ENCODE data around the gene RHO. TPM values are rescaled to one million over a fixed set of nuclear protein-coding genes. Genes with fewer than 3 reads are reported as not detected.

Gene RHO
- total and polyA plus RNA-seq, 10 of the 15 experiments (the other 5 are each of a cell fraction or from before 2014, with no cell fraction given) = not detected

DNA sequence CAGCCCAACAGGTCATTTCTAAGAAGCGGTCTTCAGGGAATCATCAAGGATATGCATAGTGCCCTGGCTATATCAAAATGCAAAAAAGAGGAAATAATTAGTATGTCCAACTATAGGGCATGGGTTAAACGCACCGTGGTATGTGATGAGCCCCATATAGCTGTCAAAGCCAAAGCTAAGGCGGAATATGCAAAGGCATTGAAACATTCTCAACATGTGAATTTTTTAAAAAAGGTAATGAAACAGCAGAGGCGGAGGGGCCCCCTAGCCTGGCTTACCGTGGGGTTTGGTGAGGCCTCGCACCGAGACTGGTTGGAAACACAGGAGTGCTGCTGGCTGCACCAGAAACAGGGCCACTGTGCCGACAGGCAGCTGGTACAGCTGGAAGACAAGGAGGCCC lies 54.9 kb downstream of the RHO start:
- ATAC-seq = no peak
- ChIA-PET CTCF (no interaction called here), RAD21 (ENCODE audit: unreplicated experiment) (no interaction called here), POLR2A (no interaction called here), SMC1A (ENCODE audit: uncharacterized antibody, unreplicated experiment) (no interaction called here)
- intact Hi-C loops (cut with micrococcal nuclease; ENCODE audit: unreplicated experiment) (no loop called here), in situ Hi-C loops (cut with MboI) (no loop called here)
- no peak overlapping the region for H2AFZ ChIP-seq (ENCODE audit: control insufficient read depth, low read depth, low read length)
- no peaks in the 10 kb centered on the region for H3K79me2 ChIP-seq (ENCODE audit: control insufficient read depth, insufficient read depth, low read length)
- H3K27me3 ChIP-seq (replicated peaks in 1 of 2; ENCODE audit: control insufficient read depth in 2 of 2, insufficient read depth in 2 of 2, low read length in 1 of 2) = no peaks in the 10 kb centered on the region
- H3K4me2 ChIP-seq (ENCODE audit: control insufficient read depth, insufficient read depth) = no peak overlapping the region
- no peak overlapping the region for H3K9ac ChIP-seq (ENCODE audit: control insufficient read depth, insufficient read depth, low read length)
- H3K27ac ChIP-seq (ENCODE audit: control insufficient read depth, insufficient read depth) = no peak overlapping the region
- H3K4me3 ChIP-seq = no peak overlapping the region
- no peak for DNase-seq (ENCODE audit: low read depth, low spot score)
- 28% methylated on average over 9 of the region's 9 CpGs for WGBS (ENCODE audit: insufficient coverage, insufficient replicate concordance, low lambda C conversion rate, missing lambda C conversion rate)
- no peaks in the 10 kb centered on the region for H3K36me3 ChIP-seq (ENCODE audit: control insufficient read depth in 2 of 2, insufficient read depth in 2 of 2, low read length in 1 of 2)
- TF ChIP-seq ELK1 (IDR thresholded peaks at IDR 0.05; ENCODE audit: low read depth, low read length) (no peak), NBN (IDR thresholded peaks at IDR 0.05) (no peak), IRF4 (IDR thresholded peaks at IDR 0.05; ENCODE audit: low read depth, low read length) (no peak), ZNF207 (IDR thresholded peaks at IDR 0.05; ENCODE audit: borderline replicate concordance) (no peak), ZNF622 (IDR thresholded peaks at IDR 0.05) (no peak), POLR2AphosphoS2 (IDR thresholded peaks at IDR 0.05; ENCODE audit: low read depth, low read length) (no peak), CREB1 (IDR thresholded peaks at IDR 0.05; ENCODE audit: low read depth) (no peak), PRDM15 (CRISPR knock-in tag; IDR thresholded peaks at IDR 0.05) (no peak), POU2F2 (IDR thresholded peaks at IDR 0.05; ENCODE audit: borderline replicate concordance, low read depth, low read length) (no peak), EP300 (IDR thresholded peaks at IDR 0.05; ENCODE audit: borderline replicate concordance in 1 of 2, control insufficient read depth in 1 of 2, low read depth in 2 of 2, low read length in 2 of 2) (no peak)
- TF ChIP-seq, protein P1, sequence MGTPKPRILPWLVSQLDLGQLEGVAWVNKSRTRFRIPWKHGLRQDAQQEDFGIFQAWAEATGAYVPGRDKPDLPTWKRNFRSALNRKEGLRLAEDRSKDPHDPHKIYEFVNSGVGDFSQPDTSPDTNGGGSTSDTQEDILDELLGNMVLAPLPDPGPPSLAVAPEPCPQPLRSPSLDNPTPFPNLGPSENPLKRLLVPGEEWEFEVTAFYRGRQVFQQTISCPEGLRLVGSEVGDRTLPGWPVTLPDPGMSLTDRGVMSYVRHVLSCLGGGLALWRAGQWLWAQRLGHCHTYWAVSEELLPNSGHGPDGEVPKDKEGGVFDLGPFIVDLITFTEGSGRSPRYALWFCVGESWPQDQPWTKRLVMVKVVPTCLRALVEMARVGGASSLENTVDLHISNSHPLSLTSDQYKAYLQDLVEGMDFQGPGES (IDR thresholded peaks at IDR 0.05) = no peak
- no peaks in the 10 kb centered on the region for H3K9me3 ChIP-seq (replicated peaks; ENCODE audit: control insufficient read depth, insufficient read depth, low read length)
- peaks cover 2% of the 10 kb centered on the region for H3K4me1 ChIP-seq (ENCODE audit: control insufficient read depth, insufficient read depth, low read length)
- H4K20me1 ChIP-seq (ENCODE audit: control insufficient read depth, insufficient read depth) = no peaks in the 10 kb centered on the region
- no peak for FAIRE-seq
- no TSS peak for BruUV-seq (replicated peaks)

Measured in GM12878 (cell line).